Kidney (tissue), 14 donors: ENCODE results near the gene CLEC18B. TPM values are rescaled to one million over a fixed set of nuclear protein-coding genes. Genes with fewer than 3 reads are reported as not detected.

Experiments used
- DNase-seq, 5 donors: peaks; one replicate each; pipeline ENCODE4 v3.0.0-alpha.2; 2013 to 2020
- FAIRE-seq: peaks from 2 replicates; lab custom pipeline; 2012; peaks lifted over from hg19 to GRCh38; lab: Jason Lieb, UNC
- H3K27ac ChIP-seq, 2 donors: one replicate each; pipeline ENCODE4 v1.7.0; 2013; ENCODE audit warnings: low read depth in 2 of 2, low read length in 2 of 2, inconsistent platforms in 1 of 2
- H3K27me3 ChIP-seq: one replicate; pipeline ENCODE4 v1.7.1; 2013; ENCODE audit warnings: low read length, inconsistent platforms; ENCODE audit not compliant: control insufficient read depth, insufficient read depth
- H3K36me3 ChIP-seq, 3 donors: one replicate each; pipeline versions ENCODE4 v1.7.0 to v1.7.1; 2013; ENCODE audit warnings: low read length in 3 of 3, control low read depth in 1 of 3, inconsistent platforms in 1 of 3; ENCODE audit not compliant: insufficient read depth in 3 of 3, control insufficient read depth in 2 of 3
- H3K4me1 ChIP-seq, 3 donors: one replicate each; pipeline versions ENCODE4 v1.7.0 to v1.7.1; 2013; ENCODE audit warnings: low read length in 3 of 3, inconsistent platforms in 1 of 3, low read depth in 1 of 3; ENCODE audit not compliant: control insufficient read depth in 2 of 3, insufficient read depth in 2 of 3
- H3K4me3 ChIP-seq, 3 donors: one replicate each; pipeline versions ENCODE4 v1.7.0 to v1.8.1; 2013; ENCODE audit warnings: low read length in 3 of 3, control low read depth in 1 of 3, inconsistent platforms in 1 of 3
- H3K9ac ChIP-seq, 3 donors: one replicate each; pipeline versions ENCODE4 v1.7.0 to v1.7.1; 2013; ENCODE audit warnings: low read length in 3 of 3, control low read depth in 1 of 3, inconsistent platforms in 1 of 3
- H3K9me3 ChIP-seq, 3 donors: one replicate each; pipeline versions ENCODE4 v1.7.0 to v1.7.1; 2013; ENCODE audit warnings: low read length in 3 of 3, control low read depth in 1 of 3, inconsistent platforms in 1 of 3; ENCODE audit not compliant: control insufficient read depth in 2 of 3, insufficient read depth in 1 of 3
- intact Hi-C: fragments of 100-400 bp; cut with DNase I; formaldehyde crosslinking; loops from one replicate; pipeline ENCODE4 v1.11.1; 2022
- polyA plus RNA-seq: library from polyadenylated mRNA; stranded (reverse); fragments of 350-450 nt; fragmentation: Illumina TruSeq; extraction: RNeasy Lipid Tissue Mini Kit (QIAGEN cat#74804); gene quantifications from one replicate; pipeline ENCODE4 v1.2.3, GENCODE V29; 2014; ENCODE audit warnings: low read depth, low replicate concordance; ENCODE audit not compliant: insufficient read depth
- total RNA-seq: library from RNA; stranded (reverse); fragmentation: NEBNext Ultra II Directional; extraction: Animal tissue kit (Norgen Biotek cat#: 25700); gene quantifications from one replicate; pipeline ENCODE4 v1.2.1, GENCODE V29; 2021
- TF ChIP-seq, protein P1 (sequence below): IDR thresholded peaks from 3 replicates; pipeline ENCODE4 v1.5.1; 2012; ENCODE audit warnings: mild to moderate bottlenecking, moderate library complexity, borderline replicate concordance; ENCODE audit not compliant: insufficient read depth; ENCODE audit errors: extremely low read depth
- donor health status: control.
- donor health status: control.
- donor health status: control.
- donor health status: control.
- donor health status: control.
- donor health status: DM: yes; HTN: yes; CAD: no.
- donor health status: Normal renal cell carcinoma (clear cell type).

Gene CLEC18B
- total and polyA plus RNA-seq, 2 donors from 2014 or later = 5.3 to 46.1 TPM

- Histone ChIP-seq H3K9me3 (no peaks in the 10 kb centered on the region), H3K4me3 (no peak overlapping the region), H3K36me3 (peaks cover 8 to 58% (median 46%) of the 10 kb centered on the region in 3 donors), H3K27me3 (no peaks in the 10 kb centered on the region), H3K9ac (no peak overlapping the region), H3K4me1 (no peaks in the 10 kb centered on the region), H3K27ac (no peak overlapping the region)
- no peak for DNase-seq
- intact Hi-C loops = no loop called here
- TF ChIP-seq, protein P1, sequence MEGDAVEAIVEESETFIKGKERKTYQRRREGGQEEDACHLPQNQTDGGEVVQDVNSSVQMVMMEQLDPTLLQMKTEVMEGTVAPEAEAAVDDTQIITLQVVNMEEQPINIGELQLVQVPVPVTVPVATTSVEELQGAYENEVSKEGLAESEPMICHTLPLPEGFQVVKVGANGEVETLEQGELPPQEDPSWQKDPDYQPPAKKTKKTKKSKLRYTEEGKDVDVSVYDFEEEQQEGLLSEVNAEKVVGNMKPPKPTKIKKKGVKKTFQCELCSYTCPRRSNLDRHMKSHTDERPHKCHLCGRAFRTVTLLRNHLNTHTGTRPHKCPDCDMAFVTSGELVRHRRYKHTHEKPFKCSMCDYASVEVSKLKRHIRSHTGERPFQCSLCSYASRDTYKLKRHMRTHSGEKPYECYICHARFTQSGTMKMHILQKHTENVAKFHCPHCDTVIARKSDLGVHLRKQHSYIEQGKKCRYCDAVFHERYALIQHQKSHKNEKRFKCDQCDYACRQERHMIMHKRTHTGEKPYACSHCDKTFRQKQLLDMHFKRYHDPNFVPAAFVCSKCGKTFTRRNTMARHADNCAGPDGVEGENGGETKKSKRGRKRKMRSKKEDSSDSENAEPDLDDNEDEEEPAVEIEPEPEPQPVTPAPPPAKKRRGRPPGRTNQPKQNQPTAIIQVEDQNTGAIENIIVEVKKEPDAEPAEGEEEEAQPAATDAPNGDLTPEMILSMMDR = no peak
- FAIRE-seq = no peak
Measured at GRCh38 chr16:74456290-74456625, 35.0 kb upstream of the CLEC18B start.

DNA sequence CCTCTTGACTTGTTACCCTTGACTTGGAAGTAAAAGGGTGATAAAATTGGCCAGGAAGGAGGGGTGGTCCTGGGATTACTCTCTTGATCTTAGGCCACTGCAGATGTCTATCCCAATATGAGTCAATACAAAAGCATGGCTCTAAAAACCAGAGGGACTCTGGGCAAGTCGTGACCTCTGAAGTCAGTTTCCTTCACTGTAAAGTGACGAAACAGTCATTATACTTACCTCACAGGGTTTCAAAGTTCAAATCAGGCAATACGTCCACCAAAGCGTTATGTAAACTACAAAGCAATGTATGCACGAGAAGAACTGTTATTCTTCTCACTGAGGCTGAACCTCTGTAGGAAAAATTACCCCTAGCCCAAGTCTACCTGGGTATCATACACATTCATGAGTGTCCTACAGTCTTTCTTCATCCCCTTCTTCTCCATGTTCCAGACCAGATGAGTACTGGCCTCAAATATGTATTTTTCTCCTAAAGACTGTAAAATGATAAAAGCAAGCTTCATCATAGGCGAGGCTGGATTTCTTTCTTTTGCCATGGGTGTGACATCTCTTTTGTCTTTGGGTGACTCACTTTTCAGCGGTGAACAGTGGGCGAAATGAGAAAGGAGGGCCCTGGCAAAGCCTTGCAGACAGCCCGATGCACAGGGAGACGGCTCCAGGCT lies 34.5 kb upstream of the CLEC18B start:
- H3K9ac ChIP-seq = no peak overlapping the region
- intact Hi-C loops = no loop called here
- FAIRE-seq = no peak

DNA sequence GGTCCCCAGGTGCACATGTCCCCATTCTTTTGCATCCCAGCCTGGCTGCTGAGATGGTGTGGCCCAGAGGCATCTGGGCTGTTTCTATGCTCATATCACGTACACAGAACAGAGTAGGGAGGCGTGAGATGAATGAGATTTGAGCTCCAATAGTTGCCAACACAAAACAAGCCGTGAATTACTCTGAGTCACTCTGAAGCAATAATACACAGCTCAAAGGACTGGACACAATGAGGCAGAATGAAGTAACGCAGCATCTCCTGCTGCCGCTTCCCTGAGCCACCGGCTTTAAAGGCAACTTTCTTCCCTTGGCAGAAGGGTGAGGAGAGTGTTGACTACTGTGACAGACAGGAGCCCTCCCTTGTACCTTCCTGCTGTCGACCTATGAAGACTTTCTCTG lies 33.9 kb upstream of the CLEC18B start:
- DNase-seq (no peak), FAIRE-seq (no peak)
- Histone ChIP-seq H3K9ac (no peak overlapping the region), H3K27ac (no peak overlapping the region), H3K36me3 (peaks cover 6 to 57% (median 46%) of the 10 kb centered on the region in 3 donors), H3K4me3 (no peak overlapping the region), H3K27me3 (no peaks in the 10 kb centered on the region), H3K4me1 (no peaks in the 10 kb centered on the region), H3K9me3 (no peaks in the 10 kb centered on the region)
- TF ChIP-seq, protein P1 = no peak
- intact Hi-C loops = no loop called here

More for the DNA sequence above, 34.5 kb upstream of the CLEC18B start:
- H3K4me3 ChIP-seq = no peak overlapping the region
- H3K27me3 ChIP-seq = no peaks in the 10 kb centered on the region
- H3K9me3 ChIP-seq = no peaks in the 10 kb centered on the region
- H3K36me3 ChIP-seq = peaks cover 8 to 62% (median 50%) of the 10 kb centered on the region in 3 donors
- TF ChIP-seq, protein P1 = no peak
- H3K4me1 ChIP-seq = no peaks in the 10 kb centered on the region
- no peak overlapping the region for H3K27ac ChIP-seq
- DNase-seq = no peak
